ENCODE results near the gene FSTL5.

- TF ChIP-seq EZH2phosphoT487 (IDR thresholded peaks at IDR 0.05; ENCODE audit: unreplicated experiment), result no peak
- TF ChIP-seq, protein P1, sequence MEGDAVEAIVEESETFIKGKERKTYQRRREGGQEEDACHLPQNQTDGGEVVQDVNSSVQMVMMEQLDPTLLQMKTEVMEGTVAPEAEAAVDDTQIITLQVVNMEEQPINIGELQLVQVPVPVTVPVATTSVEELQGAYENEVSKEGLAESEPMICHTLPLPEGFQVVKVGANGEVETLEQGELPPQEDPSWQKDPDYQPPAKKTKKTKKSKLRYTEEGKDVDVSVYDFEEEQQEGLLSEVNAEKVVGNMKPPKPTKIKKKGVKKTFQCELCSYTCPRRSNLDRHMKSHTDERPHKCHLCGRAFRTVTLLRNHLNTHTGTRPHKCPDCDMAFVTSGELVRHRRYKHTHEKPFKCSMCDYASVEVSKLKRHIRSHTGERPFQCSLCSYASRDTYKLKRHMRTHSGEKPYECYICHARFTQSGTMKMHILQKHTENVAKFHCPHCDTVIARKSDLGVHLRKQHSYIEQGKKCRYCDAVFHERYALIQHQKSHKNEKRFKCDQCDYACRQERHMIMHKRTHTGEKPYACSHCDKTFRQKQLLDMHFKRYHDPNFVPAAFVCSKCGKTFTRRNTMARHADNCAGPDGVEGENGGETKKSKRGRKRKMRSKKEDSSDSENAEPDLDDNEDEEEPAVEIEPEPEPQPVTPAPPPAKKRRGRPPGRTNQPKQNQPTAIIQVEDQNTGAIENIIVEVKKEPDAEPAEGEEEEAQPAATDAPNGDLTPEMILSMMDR (conservative IDR thresholded peaks at IDR 0.05; ENCODE audit: low read depth in 2 of 2), result no peak
- TF ChIP-seq POLR2AphosphoS5 (IDR thresholded peaks at IDR 0.05; ENCODE audit: low read depth), result no peak
- TF ChIP-seq REST (IDR thresholded peaks at IDR 0.05; ENCODE audit: unreplicated experiment), result no peak
These were observed 708.9 kb downstream of the FSTL5 start for GRCh38 chr4:161454860-161455259.
